T-helper 2 cell treated with Interferon-gamma antibody and Interleukin-4, amounts not matched to agents 100 ng/mL and 5 ng/mL, for 36 hours (primary cell): ENCODE data around the gene HID1. TPM values are rescaled to one million over a fixed set of nuclear protein-coding genes. Genes with fewer than 3 reads are reported as not detected.

Experiments
- intact Hi-C: fragments of 100-400 bp; cut with micrococcal nuclease; formaldehyde crosslinking; loops from one replicate; pipeline ENCODE4 v1.15.1; 2023
- total RNA-seq: library from RNA; stranded (reverse); gene quantifications from 2 replicates; pipeline ENCODE4 v1.2.3, GENCODE V29; 2022

Gene HID1
- total RNA-seq, 1 donor from 2014 or later, result 0.59 TPM

DNA sequence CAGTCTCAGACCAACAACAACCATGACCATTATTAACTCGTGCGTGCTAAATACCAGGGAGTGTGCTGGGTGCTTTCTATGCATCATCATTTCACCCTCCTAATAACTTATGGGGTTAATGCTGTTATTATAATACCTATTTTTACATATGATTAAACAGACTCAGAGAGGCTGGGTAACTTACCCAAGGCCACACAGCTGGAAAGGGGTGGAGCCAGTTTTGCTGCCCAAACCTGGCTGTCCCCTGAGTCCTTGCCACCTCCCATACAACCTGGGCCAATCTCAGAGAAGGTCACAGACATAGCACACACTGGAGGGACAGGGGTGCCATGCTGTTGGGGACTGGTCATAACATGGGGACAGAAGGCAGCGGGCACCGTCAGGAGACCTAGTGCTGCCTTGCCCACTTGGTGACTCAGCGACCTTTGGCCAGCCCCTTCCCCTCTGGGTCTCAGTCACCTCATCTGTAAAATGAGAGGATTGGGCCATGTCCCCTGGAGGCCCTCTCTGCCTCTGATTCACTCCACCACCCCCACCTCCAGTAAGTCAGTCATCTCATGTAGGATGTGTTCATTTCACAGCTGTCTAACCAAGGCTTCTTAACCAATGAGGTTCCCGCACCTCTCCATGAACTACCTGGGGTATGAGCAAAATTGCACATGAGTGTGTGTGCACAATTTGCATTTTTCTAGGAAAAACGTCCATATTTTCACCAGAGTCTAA is 67.7 kb downstream of the HID1 start:
- intact Hi-C loops, result no loop called here

DNA sequence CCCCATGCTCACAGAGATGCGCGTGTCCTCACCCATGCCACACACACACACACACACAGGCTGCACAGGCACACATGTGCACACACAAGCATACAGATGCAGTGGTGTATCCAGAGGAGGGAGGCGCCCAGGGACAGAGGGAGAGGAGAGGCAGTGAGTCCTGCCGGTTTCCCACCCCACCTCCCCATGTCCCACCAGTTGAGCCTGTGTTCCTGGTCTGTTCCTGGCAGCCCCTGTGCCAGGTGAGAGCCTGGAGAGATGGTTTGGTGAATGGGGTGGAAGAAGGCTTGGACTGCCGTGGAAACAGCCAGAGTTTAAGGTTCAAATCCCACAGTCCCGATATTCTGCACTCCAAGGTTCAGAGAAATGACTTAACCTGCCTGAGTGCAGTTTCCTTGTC is 68.9 kb downstream of the HID1 start:
- intact Hi-C loops, result no loop called here

DNA sequence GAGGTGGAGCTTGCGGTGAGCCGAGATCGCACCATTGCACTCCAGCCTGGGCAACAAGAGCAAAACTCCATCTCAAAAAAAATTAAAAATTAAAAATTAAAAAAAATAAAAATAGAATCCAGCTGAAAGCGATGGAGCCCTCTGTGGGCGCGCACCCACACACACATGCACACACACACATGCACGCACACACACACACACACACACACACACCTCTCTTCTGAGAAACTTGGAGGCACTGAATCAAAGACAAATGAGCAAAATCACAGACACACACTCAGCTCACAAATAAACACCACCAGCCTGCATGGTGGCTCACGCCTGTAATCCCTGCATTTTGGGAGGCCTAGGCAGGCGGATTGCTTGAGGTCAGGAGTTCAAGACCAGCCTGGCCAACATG is 69.5 kb downstream of the HID1 start:
- intact Hi-C loops, result no loop called here

DNA sequence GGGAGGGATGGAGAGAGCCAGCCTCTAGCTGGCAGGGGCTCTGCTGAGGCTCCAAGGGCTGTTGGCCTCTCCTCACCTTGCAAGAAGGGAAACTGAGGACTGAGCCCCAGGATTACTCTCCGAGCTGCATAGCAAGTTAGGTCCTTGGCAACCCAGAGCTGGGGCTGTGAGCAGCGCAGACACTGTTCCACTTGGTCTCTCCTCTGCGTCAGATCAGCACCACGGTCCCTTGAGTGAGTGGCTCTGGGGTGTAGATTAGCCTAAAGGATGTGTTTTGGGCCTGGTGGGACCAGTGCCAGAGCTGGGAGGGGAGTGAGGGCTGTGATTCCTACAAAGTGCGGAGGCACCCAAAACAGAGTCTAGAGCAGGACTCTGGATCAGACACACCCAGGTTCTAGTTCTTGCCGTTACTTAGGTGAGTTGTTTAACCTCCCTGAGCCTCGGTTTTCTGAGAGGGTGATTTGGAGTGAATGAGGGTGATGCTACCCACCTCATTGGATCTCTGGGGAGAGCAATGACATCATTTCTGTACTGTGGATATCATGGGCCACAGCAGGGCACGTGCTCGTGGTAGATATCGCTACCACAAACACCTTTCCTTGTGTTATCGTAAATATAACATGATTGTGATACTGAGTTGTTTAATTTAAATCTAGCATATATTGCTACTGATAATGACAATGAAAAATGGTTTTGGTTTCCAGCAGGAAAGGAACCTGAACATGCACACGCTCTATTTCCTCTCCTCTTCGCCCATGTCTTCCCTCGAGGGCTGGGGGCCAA is 71.0 kb downstream of the HID1 start:
- intact Hi-C loops, result no loop called here

Other genes with a start within 250 kb of the HID1 start
- gene RAB37, start 235.5 kb downstream of the HID1 start, total RNA-seq, result 91.3 and 93.8 TPM in 2 replicates
- gene NHERF1, start 224.1 kb downstream of the HID1 start, total RNA-seq, result 289 and 299 TPM in 2 replicates
- gene NAT9, start 196.4 kb downstream of the HID1 start, total RNA-seq, result 32.9 and 37.3 TPM in 2 replicates
- gene GRIN2C, start 112.9 kb downstream of the HID1 start, total RNA-seq, result 0.11 and 0.20 TPM in 2 replicates
- gene FDXR, start 99.8 kb downstream of the HID1 start, total RNA-seq, result 32.2 and 33.0 TPM in 2 replicates
- not detected in 2 replicates for gene FADS6, start 79.1 kb downstream of the HID1 start, total RNA-seq
- not detected in 2 replicates for gene USH1G, start 49.5 kb downstream of the HID1 start, total RNA-seq
- not detected in 2 replicates for gene OTOP2, start 48.5 kb downstream of the HID1 start, total RNA-seq
- not detected in 2 replicates for gene OTOP3, start 36.9 kb downstream of the HID1 start, total RNA-seq
- 0.64 and 0.73 TPM in 2 replicates for gene CDR2L, start 14.9 kb upstream of the HID1 start, total RNA-seq
- gene MRPL58, start 39.9 kb upstream of the HID1 start, total RNA-seq, result 52.9 and 55.5 TPM in 2 replicates
- gene ATP5PD, start 74.2 kb upstream of the HID1 start, total RNA-seq, result 203 and 208 TPM in 2 replicates
- 17.2 and 17.5 TPM in 2 replicates for gene KCTD2, start 74.5 kb upstream of the HID1 start, total RNA-seq
- gene SLC16A5, start 115.2 kb upstream of the HID1 start, total RNA-seq, result 6.3 and 8.7 TPM in 2 replicates
- 15.7 and 16.3 TPM in 2 replicates for gene ARMC7, start 137.2 kb upstream of the HID1 start, total RNA-seq
- 55.2 and 61.0 TPM in 2 replicates for gene NT5C, start 159.0 kb upstream of the HID1 start, total RNA-seq
- 252 and 259 TPM in 2 replicates for gene JPT1, start 181.8 kb upstream of the HID1 start, total RNA-seq
- gene SUMO2, start 210.2 kb upstream of the HID1 start, total RNA-seq, result 545 and 551 TPM in 2 replicates
- gene NUP85, start 232.9 kb upstream of the HID1 start, total RNA-seq, result 114 and 118 TPM in 2 replicates